IMR-90 (cell line): Measurements from ENCODE around the gene ADGRL3. TPM values are rescaled to one million over a fixed set of nuclear protein-coding genes. Genes with fewer than 3 reads are reported as not detected.

ENCODE experiments used
- ATAC-seq: fragments of 200-7000 bp; cut with Tn5 transposase; 2 replicates; pipeline ENCODE4 v1.9.1; 2020; ENCODE audit warnings: low read depth, mild to moderate bottlenecking, moderate library complexity
- BruUV-seq: library from RNA; stranded (reverse); fragments of 400-500 nt; replicated peaks from 2 replicates; lab custom pipeline; 2021; lab: Mats Ljungman, UMichigan
- CTCF ChIA-PET: fragments of 300-600 bp; formaldehyde crosslinking; extraction: SDS; loops from one replicate; lab custom pipeline; 2021; ENCODE audit warnings: antibody characterized with exemption; lab: Yijun Ruan, JAX
- POLR2A ChIA-PET: fragments of 300-600 bp; sonication (Branson Sonifier 250); formaldehyde crosslinking; loops from one replicate; lab custom pipeline; 2022; ENCODE audit warnings: antibody characterized with exemption; ENCODE audit not compliant: unreplicated experiment; lab: Charles Lee
- DNase-seq: peaks from one replicate; pipeline ENCODE4 v3.0.0; 2013
- H2AFZ ChIP-seq: replicated peaks from 2 replicates; pipeline ENCODE3; 2013; ENCODE audit warnings: low read length, mild to moderate bottlenecking; ENCODE audit not compliant: poor library complexity
- H2AK5ac ChIP-seq: 2 replicates; pipeline ENCODE4 v1.6.1; 2013; ENCODE audit warnings: low read depth, low read length, inconsistent platforms
- H2AK9ac ChIP-seq: replicated peaks from 2 replicates; pipeline ENCODE3; 2013; ENCODE audit warnings: mild to moderate bottlenecking, low read depth, low read length, moderate library complexity; ENCODE audit not compliant: poor library complexity
- H2BK120ac ChIP-seq: 2 replicates; pipeline ENCODE4 v1.6.1; 2013; ENCODE audit warnings: low read depth, low read length, inconsistent platforms
- H2BK15ac ChIP-seq: 3 replicates; pipeline ENCODE4 v1.6.1; 2013; ENCODE audit warnings: low read depth, low read length, inconsistent platforms
- H2BK20ac ChIP-seq: 2 replicates; pipeline ENCODE4 v1.6.1; 2013; ENCODE audit warnings: low read depth, mild to moderate bottlenecking, inconsistent platforms, low read length, moderate library complexity
- H2BK5ac ChIP-seq: 2 replicates; pipeline ENCODE4 v1.6.1; 2013; ENCODE audit warnings: mild to moderate bottlenecking, low read depth, low read length, inconsistent platforms; ENCODE audit not compliant: poor library complexity, severe bottlenecking
- H3K14ac ChIP-seq: replicated peaks from 2 replicates; pipeline ENCODE4 v1.6.1; 2013; ENCODE audit warnings: low read depth, low read length, inconsistent platforms
- H3K18ac ChIP-seq: 2 replicates; pipeline ENCODE4 v1.6.1; 2013; ENCODE audit warnings: low read depth, low read length, control low read depth
- H3K23ac ChIP-seq: 2 replicates; pipeline ENCODE4 v1.6.1; 2013; ENCODE audit warnings: low read depth, low read length, inconsistent platforms
- H3K27ac ChIP-seq: 2 replicates; pipeline ENCODE4 v1.5.1; 2013; ENCODE audit warnings: mild to moderate bottlenecking, control low read depth, low read length; ENCODE audit not compliant: insufficient read depth
- H3K27me3 ChIP-seq: 2 replicates; pipeline ENCODE4 v1.6.1; 2013; ENCODE audit warnings: low read length; ENCODE audit not compliant: control insufficient read depth, insufficient read depth
- H3K36me3 ChIP-seq: 2 replicates; pipeline ENCODE4 v1.6.1; 2013; ENCODE audit warnings: low read length, mixed read lengths; ENCODE audit not compliant: control insufficient read depth, insufficient read depth
- H3K4ac ChIP-seq: 2 replicates; pipeline ENCODE4 v1.6.1; 2013; ENCODE audit warnings: low read depth, low read length, inconsistent platforms
- H3K4me1 ChIP-seq: 2 replicates; pipeline ENCODE4 v1.6.1; 2013; ENCODE audit warnings: low read length, mixed read lengths; ENCODE audit not compliant: control insufficient read depth, insufficient read depth
- H3K4me2 ChIP-seq: 2 replicates; pipeline ENCODE4 v1.6.1; 2013; ENCODE audit warnings: low read depth, mild to moderate bottlenecking, control low read depth, low read length, moderate library complexity
- H3K4me3 ChIP-seq: 2 replicates; pipeline ENCODE4 v1.5.1; 2013; ENCODE audit warnings: low read depth, mild to moderate bottlenecking, control low read depth, low read length, moderate library complexity; ENCODE audit not compliant: insufficient read depth
- H3K56ac ChIP-seq: 2 replicates; pipeline ENCODE4 v1.6.1; 2013; ENCODE audit warnings: low read length, inconsistent platforms; ENCODE audit not compliant: insufficient read depth; ENCODE audit errors: extremely low read depth
- H3K79me1 ChIP-seq, 2 experiments: 2 replicates each; pipeline ENCODE4 v1.6.1; 2013; ENCODE audit warnings: low read length in 2 of 2, inconsistent platforms in 1 of 2, low read depth in 1 of 2
- H3K9ac ChIP-seq: 2 replicates; pipeline ENCODE4 v1.6.1; 2013; ENCODE audit warnings: low read depth, low read length, control low read depth
- H3K9me1 ChIP-seq: 2 replicates; pipeline ENCODE4 v1.6.1; 2013; ENCODE audit warnings: low read length, inconsistent platforms; ENCODE audit not compliant: insufficient read depth
- H3K9me3 ChIP-seq: 2 replicates; pipeline ENCODE4 v1.6.1; 2013; ENCODE audit warnings: low read length; ENCODE audit not compliant: control insufficient read depth, insufficient read depth
- H4K20me1 ChIP-seq: 2 replicates; pipeline ENCODE4 v1.6.1; 2013; ENCODE audit warnings: low read length, inconsistent platforms; ENCODE audit not compliant: insufficient read depth
- H4K5ac ChIP-seq: 2 replicates; pipeline ENCODE4 v1.6.1; 2013; ENCODE audit warnings: mild to moderate bottlenecking, low read depth, low read length, control low read depth
- H4K8ac ChIP-seq, 2 experiments: 2 replicates each; pipeline ENCODE4 v1.6.1; 2013; ENCODE audit warnings: low read depth in 2 of 2, low read length in 2 of 2, control low read depth in 1 of 2, inconsistent platforms in 1 of 2
- H4K91ac ChIP-seq: 2 replicates; pipeline ENCODE4 v1.6.1; 2013; ENCODE audit warnings: low read depth, low read length, inconsistent platforms; ENCODE audit not compliant: insufficient read depth
- CEBPB ChIP-seq: IDR thresholded peaks from 2 replicates; pipeline ENCODE4 v1.6.1; 2012; ENCODE audit warnings: low read depth, low read length, improper control_type of control experiment
- CHD1 ChIP-seq: IDR thresholded peaks from 2 replicates; pipeline ENCODE4 v1.6.1; 2012; ENCODE audit warnings: low read depth, low read length, improper control_type of control experiment
- FOS ChIP-seq: fragments of 150-350 bp; IDR thresholded peaks from 2 replicates; pipeline ENCODE4 v1.6.1; 2016; ENCODE audit warnings: low read depth, low read length
- MAFK ChIP-seq: IDR thresholded peaks from 2 replicates; pipeline ENCODE4 v1.6.1; 2012; ENCODE audit warnings: low read depth, low read length, improper control_type of control experiment
- MAZ ChIP-seq: IDR thresholded peaks from 2 replicates; pipeline ENCODE4 v1.6.1; 2012; ENCODE audit warnings: low read depth, mild to moderate bottlenecking, low read length, improper control_type of control experiment, moderate library complexity, borderline replicate concordance
- NFE2L2 ChIP-seq: fragments of 150-350 bp; IDR thresholded peaks from 2 replicates; pipeline ENCODE4 v1.6.1; 2016; ENCODE audit warnings: low read depth, mild to moderate bottlenecking, low read length
- POLR2A ChIP-seq: IDR thresholded peaks from 2 replicates; pipeline ENCODE4 v1.6.1; 2012; ENCODE audit warnings: mild to moderate bottlenecking, low read depth, low read length
- RAD21 ChIP-seq: IDR thresholded peaks from 2 replicates; pipeline ENCODE4 v1.6.1; 2012; ENCODE audit warnings: low read length, improper control_type of control experiment
- RCOR1 ChIP-seq: IDR thresholded peaks from 2 replicates; pipeline ENCODE4 v1.6.1; 2012; ENCODE audit warnings: mild to moderate bottlenecking, low read length, improper control_type of control experiment; ENCODE audit not compliant: insufficient replicate concordance
- RFX5 ChIP-seq: IDR thresholded peaks from 2 replicates; pipeline ENCODE4 v1.8.0; 2012; ENCODE audit warnings: low read depth, mild to moderate bottlenecking, low read length, moderate library complexity
- SMC3 ChIP-seq: fragments of 150-350 bp; IDR thresholded peaks from 2 replicates; pipeline ENCODE4 v1.6.1; 2016; ENCODE audit warnings: low read depth, mild to moderate bottlenecking, antibody characterized with exemption, low read length, moderate library complexity
- dilution Hi-C: fragments of 300-500 bp; cut with HindIII; formaldehyde crosslinking; loops from one replicate; pipeline ENCODE4 v1.14.3; 2018; ENCODE audit warnings: low sequenced_read_pairs; ENCODE audit not compliant: unreplicated experiment
- in situ Hi-C: fragments of 300-500 bp; cut with MboI; formaldehyde crosslinking; loops from 3 replicates; pipeline ENCODE4 v1.14.3; 2019; ENCODE audit warnings: low sequenced_read_pairs, inconsistent platforms, mixed read lengths
- intact Hi-C: fragments of 100-400 bp; cut with micrococcal nuclease; formaldehyde crosslinking; loops from 2 replicates; pipeline ENCODE4 v1.10.0; 2022
- polyA plus RNA-seq, 3 experiments: library from polyadenylated mRNA; depleted of rRNA; stranded (reverse); fragments of >200 nt; gene quantifications; 2 replicates each; pipeline ENCODE4 v1.2.3, GENCODE V29; 2012; ENCODE audit warnings: low replicate concordance in 1 of 3
- total RNA-seq: library from RNA; depleted of rRNA; stranded (reverse); fragments of >200 nt; gene quantifications from 2 replicates; pipeline ENCODE4 v1.2.3, GENCODE V29; 2012
- TF ChIP-seq, protein P1 (sequence below): conservative IDR thresholded peaks from 2 replicates; pipeline ENCODE4 v1.5.1; 2012; ENCODE audit warnings: mild to moderate bottlenecking, low read depth, low read length, improper control_type of control experiment
- TF ChIP-seq, protein P2 (sequence below): fragments of 150-350 bp; IDR thresholded peaks from 2 replicates; pipeline ENCODE4 v1.6.1; 2017; ENCODE audit warnings: mild to moderate bottlenecking, antibody characterized with exemption, low read length, low read depth
- TF ChIP-seq, protein P3 (sequence below): fragments of 150-350 bp; IDR thresholded peaks from 2 replicates; pipeline ENCODE4 v1.6.1; 2016; ENCODE audit warnings: low read depth, mild to moderate bottlenecking, low read length, moderate library complexity, borderline replicate concordance

Gene ADGRL3
- total and polyA plus RNA-seq, 2 of the 4 experiments (the other 2 are of a cell fraction) = 0.46 to 2.5 TPM

DNA sequence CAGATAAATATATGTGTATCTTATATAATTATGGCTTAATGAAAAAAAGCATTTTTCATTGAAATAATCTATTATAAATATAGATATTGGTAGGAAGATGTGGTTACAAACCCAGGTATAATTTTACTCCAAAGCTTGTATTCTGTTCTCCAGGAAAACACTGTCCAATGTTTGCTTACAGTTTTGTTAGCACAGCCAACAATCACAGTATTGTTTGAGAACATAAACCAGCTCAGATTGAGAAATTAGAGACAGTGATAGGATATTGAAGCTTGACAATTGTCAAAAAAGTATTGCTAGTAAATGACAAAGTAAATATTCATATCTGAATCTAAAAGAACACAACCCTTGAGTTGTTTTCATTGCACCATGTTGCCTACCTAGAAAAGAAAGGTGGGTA, 228.8 kb downstream of the ADGRL3 start:
- H3K14ac ChIP-seq = no peak overlapping the region
- H4K5ac ChIP-seq = no peak overlapping the region
- H3K56ac ChIP-seq = no peak overlapping the region
- intact Hi-C loops (no loop called here), dilution Hi-C loops (no loop called here), in situ Hi-C loops (no loop called here)
- H2BK5ac ChIP-seq = no peak overlapping the region
- H3K79me1 ChIP-seq = no peaks in the 10 kb centered on the region
- H3K9me1 ChIP-seq = no peaks in the 10 kb centered on the region
- no peak overlapping the region for H2BK20ac ChIP-seq
- no peak overlapping the region for H4K8ac ChIP-seq
- no peak overlapping the region for H3K4ac ChIP-seq
- H3K27me3 ChIP-seq = no peaks in the 10 kb centered on the region
- DNase-seq = no peak
- no peak overlapping the region for H3K23ac ChIP-seq
- no peak overlapping the region for H2BK120ac ChIP-seq
- ChIA-PET POLR2A (no interaction called here), CTCF (no interaction called here)
- no peak for ATAC-seq
- no peak overlapping the region for H3K4me2 ChIP-seq
- H3K27ac ChIP-seq = no peak overlapping the region
- H2AK5ac ChIP-seq = no peak overlapping the region
- no peak overlapping the region for H2AFZ ChIP-seq
- H2AK9ac ChIP-seq = no peak overlapping the region
- H4K20me1 ChIP-seq = no peaks in the 10 kb centered on the region
- no peak overlapping the region for H3K18ac ChIP-seq
- H3K4me3 ChIP-seq = no peak overlapping the region
- H3K9me3 ChIP-seq = no peaks in the 10 kb centered on the region
- no peaks in the 10 kb centered on the region for H3K36me3 ChIP-seq
- no peak overlapping the region for H2BK15ac ChIP-seq
- no peak overlapping the region for H3K9ac ChIP-seq
- TF ChIP-seq, protein P1, sequence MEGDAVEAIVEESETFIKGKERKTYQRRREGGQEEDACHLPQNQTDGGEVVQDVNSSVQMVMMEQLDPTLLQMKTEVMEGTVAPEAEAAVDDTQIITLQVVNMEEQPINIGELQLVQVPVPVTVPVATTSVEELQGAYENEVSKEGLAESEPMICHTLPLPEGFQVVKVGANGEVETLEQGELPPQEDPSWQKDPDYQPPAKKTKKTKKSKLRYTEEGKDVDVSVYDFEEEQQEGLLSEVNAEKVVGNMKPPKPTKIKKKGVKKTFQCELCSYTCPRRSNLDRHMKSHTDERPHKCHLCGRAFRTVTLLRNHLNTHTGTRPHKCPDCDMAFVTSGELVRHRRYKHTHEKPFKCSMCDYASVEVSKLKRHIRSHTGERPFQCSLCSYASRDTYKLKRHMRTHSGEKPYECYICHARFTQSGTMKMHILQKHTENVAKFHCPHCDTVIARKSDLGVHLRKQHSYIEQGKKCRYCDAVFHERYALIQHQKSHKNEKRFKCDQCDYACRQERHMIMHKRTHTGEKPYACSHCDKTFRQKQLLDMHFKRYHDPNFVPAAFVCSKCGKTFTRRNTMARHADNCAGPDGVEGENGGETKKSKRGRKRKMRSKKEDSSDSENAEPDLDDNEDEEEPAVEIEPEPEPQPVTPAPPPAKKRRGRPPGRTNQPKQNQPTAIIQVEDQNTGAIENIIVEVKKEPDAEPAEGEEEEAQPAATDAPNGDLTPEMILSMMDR = no peak
- TF ChIP-seq NFE2L2 (no peak), RCOR1 (no peak), SMC3 (no peak), RAD21 (no peak), CHD1 (no peak), POLR2A (no peak), MAZ (no peak), MAFK (no peak), FOS (no peak), RFX5 (no peak), CEBPB (no peak)
- TF ChIP-seq, protein P2, sequence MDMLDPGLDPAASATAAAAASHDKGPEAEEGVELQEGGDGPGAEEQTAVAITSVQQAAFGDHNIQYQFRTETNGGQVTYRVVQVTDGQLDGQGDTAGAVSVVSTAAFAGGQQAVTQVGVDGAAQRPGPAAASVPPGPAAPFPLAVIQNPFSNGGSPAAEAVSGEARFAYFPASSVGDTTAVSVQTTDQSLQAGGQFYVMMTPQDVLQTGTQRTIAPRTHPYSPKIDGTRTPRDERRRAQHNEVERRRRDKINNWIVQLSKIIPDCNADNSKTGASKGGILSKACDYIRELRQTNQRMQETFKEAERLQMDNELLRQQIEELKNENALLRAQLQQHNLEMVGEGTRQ = no peak
- TF ChIP-seq, protein P3, sequence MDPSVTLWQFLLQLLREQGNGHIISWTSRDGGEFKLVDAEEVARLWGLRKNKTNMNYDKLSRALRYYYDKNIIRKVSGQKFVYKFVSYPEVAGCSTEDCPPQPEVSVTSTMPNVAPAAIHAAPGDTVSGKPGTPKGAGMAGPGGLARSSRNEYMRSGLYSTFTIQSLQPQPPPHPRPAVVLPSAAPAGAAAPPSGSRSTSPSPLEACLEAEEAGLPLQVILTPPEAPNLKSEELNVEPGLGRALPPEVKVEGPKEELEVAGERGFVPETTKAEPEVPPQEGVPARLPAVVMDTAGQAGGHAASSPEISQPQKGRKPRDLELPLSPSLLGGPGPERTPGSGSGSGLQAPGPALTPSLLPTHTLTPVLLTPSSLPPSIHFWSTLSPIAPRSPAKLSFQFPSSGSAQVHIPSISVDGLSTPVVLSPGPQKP = no peak
- H3K4me1 ChIP-seq = no peaks in the 10 kb centered on the region
- BruUV-seq = no TSS peak
- H4K91ac ChIP-seq = no peak overlapping the region
